SU-DHL-6 (cell line): ENCODE measurements around the gene NUB1.

ENCODE experiments used
- H2AFZ ChIP-seq: fragments of 200-600 bp; sonication (generic); 2 replicates; pipeline ENCODE4 v1.6.1; 2014; ENCODE audit warnings: low read depth, mild to moderate bottlenecking, moderate library complexity, mixed read lengths, antibody characterized with exemption, low read length; ENCODE audit not compliant: severe bottlenecking
- H3F3A ChIP-seq: fragments of 200-600 bp; shearing (Covaris generic); 2 replicates; pipeline ENCODE4 v1.6.0; 2016; ENCODE audit warnings: antibody characterized with exemption, mild to moderate bottlenecking; ENCODE audit not compliant: insufficient read depth
- H3K27ac ChIP-seq: fragments of 200-600 bp; sonication (generic); 2 replicates; pipeline ENCODE4 v1.5.1; 2016; ENCODE audit warnings: low read depth, mild to moderate bottlenecking, low read length, moderate library complexity, mixed read lengths
- H3K27me3 ChIP-seq: fragments of 200-600 bp; sonication (generic), shearing (Covaris generic); 2 replicates; pipeline ENCODE4 v1.6.0; 2014; ENCODE audit warnings: mild to moderate bottlenecking, low read length
- H3K36me3 ChIP-seq: fragments of 200-600 bp; sonication (generic); 2 replicates; pipeline ENCODE4 v1.6.1; 2014; ENCODE audit warnings: mild to moderate bottlenecking, low read length, mixed read lengths
- H3K4me2 ChIP-seq: fragments of 300-600, 200-600 bp; shearing (Covaris generic), sonication (generic); 2 replicates; pipeline ENCODE4 v1.6.0; 2014; ENCODE audit warnings: low read length, low read depth, mild to moderate bottlenecking; ENCODE audit not compliant: poor library complexity, severe bottlenecking
- H3K4me3 ChIP-seq: fragments of 200-600 bp; sonication (generic); 2 replicates; pipeline ENCODE4 v1.5.1; 2014; ENCODE audit warnings: antibody characterized with exemption, low read length, mild to moderate bottlenecking, mixed read lengths; ENCODE audit not compliant: insufficient read depth, poor library complexity, severe bottlenecking
- H3K79me2 ChIP-seq: fragments of 200-600 bp; sonication (generic); 2 replicates; pipeline ENCODE4 v1.6.1; 2014; ENCODE audit warnings: mild to moderate bottlenecking, low read length, moderate library complexity; ENCODE audit not compliant: insufficient read depth
- H3K9ac ChIP-seq: fragments of 200-600 bp; sonication (generic); 2 replicates; pipeline ENCODE4 v1.7.0; 2014; ENCODE audit warnings: mild to moderate bottlenecking, low read length
- H3K9me2 ChIP-seq: fragments of 200-600 bp; sonication (generic); replicated peaks from 2 replicates; pipeline ENCODE4 v1.6.1; 2014; ENCODE audit warnings: low read length; ENCODE audit not compliant: insufficient read depth
- H3K9me3 ChIP-seq: fragments of 200-600 bp; sonication (generic); 2 replicates; pipeline ENCODE4 v1.6.1; 2014; ENCODE audit warnings: low read length, mixed read lengths; ENCODE audit not compliant: insufficient read depth
- H4K20me1 ChIP-seq: fragments of 200-600 bp; sonication (generic); 2 replicates; pipeline ENCODE4 v1.6.1; 2014; ENCODE audit warnings: low read depth, mild to moderate bottlenecking, antibody characterized with exemption, low read length, moderate library complexity, mixed read lengths
- EZH2phosphoT487 ChIP-seq: fragments of 200-600 bp; sonication (generic), shearing (Covaris generic); conservative IDR thresholded peaks from 2 replicates; pipeline ENCODE4 v1.6.1; 2018; ENCODE audit warnings: mild to moderate bottlenecking, antibody characterized with exemption, low read length, moderate library complexity, mixed read lengths
- TF ChIP-seq, protein P1 (sequence below): fragments of 200-600 bp; sonication (generic); IDR thresholded peaks from one replicate; pipeline ENCODE4 v1.5.1; 2017; ENCODE audit warnings: antibody characterized with exemption, mild to moderate bottlenecking, low read length, moderate library complexity; ENCODE audit not compliant: insufficient read depth, poor library complexity, severe bottlenecking

The NUB1 gene

GRCh38 chr7:151374726-151375125 lies 33.1 kb downstream of the NUB1 start:
- no peak overlapping the region for H3K4me3 ChIP-seq
- no peaks in the 10 kb centered on the region for H3F3A ChIP-seq
- no peak for TF ChIP-seq EZH2phosphoT487
- TF ChIP-seq, protein P1, sequence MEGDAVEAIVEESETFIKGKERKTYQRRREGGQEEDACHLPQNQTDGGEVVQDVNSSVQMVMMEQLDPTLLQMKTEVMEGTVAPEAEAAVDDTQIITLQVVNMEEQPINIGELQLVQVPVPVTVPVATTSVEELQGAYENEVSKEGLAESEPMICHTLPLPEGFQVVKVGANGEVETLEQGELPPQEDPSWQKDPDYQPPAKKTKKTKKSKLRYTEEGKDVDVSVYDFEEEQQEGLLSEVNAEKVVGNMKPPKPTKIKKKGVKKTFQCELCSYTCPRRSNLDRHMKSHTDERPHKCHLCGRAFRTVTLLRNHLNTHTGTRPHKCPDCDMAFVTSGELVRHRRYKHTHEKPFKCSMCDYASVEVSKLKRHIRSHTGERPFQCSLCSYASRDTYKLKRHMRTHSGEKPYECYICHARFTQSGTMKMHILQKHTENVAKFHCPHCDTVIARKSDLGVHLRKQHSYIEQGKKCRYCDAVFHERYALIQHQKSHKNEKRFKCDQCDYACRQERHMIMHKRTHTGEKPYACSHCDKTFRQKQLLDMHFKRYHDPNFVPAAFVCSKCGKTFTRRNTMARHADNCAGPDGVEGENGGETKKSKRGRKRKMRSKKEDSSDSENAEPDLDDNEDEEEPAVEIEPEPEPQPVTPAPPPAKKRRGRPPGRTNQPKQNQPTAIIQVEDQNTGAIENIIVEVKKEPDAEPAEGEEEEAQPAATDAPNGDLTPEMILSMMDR: no peak
- no peak overlapping the region for H3K9ac ChIP-seq
- H3K4me2 ChIP-seq: no peak overlapping the region
- no peaks in the 10 kb centered on the region for H3K9me3 ChIP-seq
- no peaks in the 10 kb centered on the region for H3K27me3 ChIP-seq
- H3K9me2 ChIP-seq: no peaks in the 10 kb centered on the region
- H4K20me1 ChIP-seq: no peaks in the 10 kb centered on the region
- no peaks in the 10 kb centered on the region for H3K36me3 ChIP-seq
- H3K79me2 ChIP-seq: no peaks in the 10 kb centered on the region
- H2AFZ ChIP-seq: no peak overlapping the region
- no peak overlapping the region for H3K27ac ChIP-seq

DNA sequence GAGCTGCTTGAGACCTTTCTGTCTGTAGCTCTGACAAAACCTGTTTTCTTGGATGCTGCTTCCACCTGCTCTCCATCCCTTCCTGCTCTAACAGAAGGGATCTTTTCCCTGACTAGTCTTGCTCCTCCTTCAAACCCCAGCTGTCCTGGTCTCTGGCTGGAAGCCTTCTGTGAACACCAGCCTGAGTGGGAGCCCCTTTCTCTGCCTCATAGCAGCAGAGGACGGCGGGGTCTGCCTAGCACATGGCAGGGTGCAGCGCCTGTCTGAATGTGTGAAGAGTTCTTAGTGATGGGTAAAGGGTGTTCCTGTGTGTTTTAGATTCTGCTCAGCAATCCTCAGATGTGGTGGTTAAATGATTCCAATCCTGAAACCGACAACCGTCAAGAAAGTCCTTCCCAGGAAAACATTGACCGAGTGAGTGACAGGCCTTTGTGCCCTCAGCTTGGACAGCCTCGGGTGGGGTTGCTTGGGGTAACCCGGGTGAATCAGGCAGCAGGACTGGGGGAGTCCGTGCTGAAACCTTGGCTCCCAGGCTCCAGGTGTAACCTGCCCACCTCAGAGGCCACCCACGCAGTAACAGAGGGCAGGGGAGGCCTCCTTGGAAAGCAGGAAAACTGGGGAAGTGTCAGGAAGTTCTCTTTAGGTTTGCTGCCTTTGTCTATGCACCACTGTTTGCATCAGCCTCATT lies 34.1 kb downstream of the NUB1 start:
- TF ChIP-seq, protein P1: no peak
- no peak for TF ChIP-seq EZH2phosphoT487
- H3K9ac ChIP-seq: no peak overlapping the region
- H3K4me2 ChIP-seq: no peak overlapping the region
- H3K9me2 ChIP-seq: no peaks in the 10 kb centered on the region
- no peaks in the 10 kb centered on the region for H4K20me1 ChIP-seq
- no peak overlapping the region for H3K27ac ChIP-seq
- H3K79me2 ChIP-seq: no peaks in the 10 kb centered on the region
- H3K36me3 ChIP-seq: no peaks in the 10 kb centered on the region
- H3K9me3 ChIP-seq: no peaks in the 10 kb centered on the region
- no peaks in the 10 kb centered on the region for H3K27me3 ChIP-seq
- H3F3A ChIP-seq: no peaks in the 10 kb centered on the region
- no peak overlapping the region for H2AFZ ChIP-seq
- no peak overlapping the region for H3K4me3 ChIP-seq

DNA sequence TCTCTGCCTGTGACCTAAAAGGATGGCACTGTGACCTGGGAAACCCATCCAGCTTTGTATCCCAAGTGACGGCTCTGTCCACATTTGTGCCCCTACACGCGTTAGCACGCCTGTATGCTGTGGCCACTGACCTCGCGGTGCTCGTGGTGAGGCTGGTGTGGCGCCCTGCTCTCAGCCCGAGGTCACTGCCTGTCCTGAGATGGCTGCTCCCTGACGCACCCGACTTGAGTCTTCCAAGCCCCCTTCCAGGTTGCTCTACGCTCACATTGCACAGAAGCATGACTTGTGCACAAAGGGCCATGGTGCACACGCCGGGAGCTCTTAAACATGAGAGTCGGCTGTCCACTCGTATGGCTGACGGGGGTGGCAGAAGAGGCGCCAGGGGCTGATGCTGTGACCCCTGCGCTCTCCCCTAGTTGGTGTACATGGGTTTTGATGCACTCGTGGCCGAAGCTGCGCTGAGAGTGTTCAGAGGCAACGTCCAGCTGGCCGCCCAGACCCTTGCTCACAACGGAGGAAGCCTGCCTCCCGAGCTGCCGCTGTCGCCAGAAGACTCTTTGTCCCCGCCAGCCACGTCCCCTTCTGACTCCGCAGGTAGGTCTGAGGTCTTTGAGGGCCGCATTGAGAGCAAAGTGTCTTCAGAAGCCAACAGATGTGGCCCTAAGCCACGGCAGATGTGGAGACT lies 34.7 kb downstream of the NUB1 start:
- H3K9me2 ChIP-seq: no peaks in the 10 kb centered on the region
- H3K27me3 ChIP-seq: no peaks in the 10 kb centered on the region
- H4K20me1 ChIP-seq: no peaks in the 10 kb centered on the region
- no peak overlapping the region for H2AFZ ChIP-seq
- H3K4me2 ChIP-seq: no peak overlapping the region
- H3K79me2 ChIP-seq: no peaks in the 10 kb centered on the region
- no peaks in the 10 kb centered on the region for H3K36me3 ChIP-seq
- TF ChIP-seq, protein P1: no peak
- no peak for TF ChIP-seq EZH2phosphoT487
- no peak overlapping the region for H3K4me3 ChIP-seq
- no peaks in the 10 kb centered on the region for H3K9me3 ChIP-seq
- H3K9ac ChIP-seq: no peak overlapping the region
- H3K27ac ChIP-seq: no peak overlapping the region
- no peaks in the 10 kb centered on the region for H3F3A ChIP-seq
